ENCODE results near the gene SULT2A1.
A peak's percentile ranks its signal among the peaks of the same experiment; 100 is the strongest.

DNA sequence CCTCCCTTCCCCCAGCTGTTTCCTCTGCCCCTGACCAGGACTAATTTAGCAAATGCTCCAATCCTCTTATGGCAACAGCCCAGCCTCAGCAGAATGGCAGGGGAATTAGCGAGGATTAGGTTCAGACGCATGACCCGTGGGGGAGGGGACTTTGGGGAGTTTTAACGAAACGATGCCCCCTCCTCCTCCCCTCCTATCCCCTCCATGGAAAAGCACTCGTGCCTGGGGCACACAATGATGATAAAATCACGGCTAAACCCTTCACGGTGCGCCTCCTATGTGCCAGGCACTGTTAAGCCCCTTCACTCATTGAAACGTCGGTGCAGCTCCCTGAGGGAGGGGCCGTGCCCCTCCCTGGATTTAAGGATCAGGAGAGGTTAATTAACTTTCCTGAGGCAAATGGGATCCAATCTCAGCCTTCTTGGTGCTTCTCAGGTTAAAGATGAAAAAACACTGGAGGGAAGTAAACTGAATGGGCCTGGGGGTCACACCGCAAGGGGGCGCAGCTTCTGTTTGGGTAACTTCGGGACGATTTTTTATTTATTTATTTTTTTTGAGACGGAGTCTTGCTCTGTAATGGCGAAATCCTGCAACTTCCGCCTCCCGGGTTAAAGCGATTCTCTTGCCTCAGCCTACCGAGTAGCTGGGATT is 37.2 kb downstream of the SULT2A1 start:
- TF ChIP-seq, protein P1, sequence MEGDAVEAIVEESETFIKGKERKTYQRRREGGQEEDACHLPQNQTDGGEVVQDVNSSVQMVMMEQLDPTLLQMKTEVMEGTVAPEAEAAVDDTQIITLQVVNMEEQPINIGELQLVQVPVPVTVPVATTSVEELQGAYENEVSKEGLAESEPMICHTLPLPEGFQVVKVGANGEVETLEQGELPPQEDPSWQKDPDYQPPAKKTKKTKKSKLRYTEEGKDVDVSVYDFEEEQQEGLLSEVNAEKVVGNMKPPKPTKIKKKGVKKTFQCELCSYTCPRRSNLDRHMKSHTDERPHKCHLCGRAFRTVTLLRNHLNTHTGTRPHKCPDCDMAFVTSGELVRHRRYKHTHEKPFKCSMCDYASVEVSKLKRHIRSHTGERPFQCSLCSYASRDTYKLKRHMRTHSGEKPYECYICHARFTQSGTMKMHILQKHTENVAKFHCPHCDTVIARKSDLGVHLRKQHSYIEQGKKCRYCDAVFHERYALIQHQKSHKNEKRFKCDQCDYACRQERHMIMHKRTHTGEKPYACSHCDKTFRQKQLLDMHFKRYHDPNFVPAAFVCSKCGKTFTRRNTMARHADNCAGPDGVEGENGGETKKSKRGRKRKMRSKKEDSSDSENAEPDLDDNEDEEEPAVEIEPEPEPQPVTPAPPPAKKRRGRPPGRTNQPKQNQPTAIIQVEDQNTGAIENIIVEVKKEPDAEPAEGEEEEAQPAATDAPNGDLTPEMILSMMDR (IDR thresholded peaks at IDR 0.05; ENCODE audit: low read length) = peak; percentile 26; the same call in 1 of the 2 replicates
- TF ChIP-seq EZH2 (IDR thresholded peaks at IDR 0.05; ENCODE audit: borderline replicate concordance, low read length) = no peak
